CD14-positive monocyte (primary cell): ENCODE measurements around the gene DGCR2. TPM values are rescaled to one million over a fixed set of nuclear protein-coding genes. Genes with fewer than 3 reads are reported as not detected.

Experiments
- DNase-seq, 3 donors: peaks; one replicate each; pipeline ENCODE4 v3.0.0-alpha.2; 2011 to 2022
- H2AFZ ChIP-seq: 2 replicates; pipeline ENCODE4 v1.6.0; 2012; ENCODE audit warnings: mild to moderate bottlenecking, low read depth, low read length, inconsistent platforms; ENCODE audit not compliant: insufficient read depth, poor library complexity, severe bottlenecking
- H3K27ac ChIP-seq, 2 donors: 1 replicate in 1 of 2; 2 replicates in 1 of 2; pipeline ENCODE4 v1.5.1; 2012 to 2013; ENCODE audit warnings: low read length in 2 of 2, control low read depth in 1 of 2, inconsistent platforms in 1 of 2, low read depth in 1 of 2, mild to moderate bottlenecking in 1 of 2
- H3K27me3 ChIP-seq, 2 donors: one replicate each; pipeline versions ENCODE4 v1.6.0 to v1.6.1; 2011 to 2013; ENCODE audit warnings: low read length in 2 of 2; ENCODE audit not compliant: control insufficient read depth in 2 of 2, insufficient read depth in 2 of 2
- H3K36me3 ChIP-seq, 2 donors: replicated peaks in 1 of 2; 1 replicate in 1 of 2; 2 replicates in 1 of 2; pipeline versions ENCODE4 v1.5.1 to v1.6.1; 2012 to 2013; ENCODE audit warnings: low read length in 2 of 2, control low read depth in 1 of 2, inconsistent platforms in 1 of 2, mild to moderate bottlenecking in 1 of 2; ENCODE audit not compliant: insufficient read depth in 2 of 2, control insufficient read depth in 1 of 2
- H3K4me1 ChIP-seq, 2 donors: 1 replicate in 1 of 2; 2 replicates in 1 of 2; pipeline versions ENCODE4 v1.5.1 to v1.6.1; 2012 to 2013; ENCODE audit warnings: low read length in 2 of 2, control low read depth in 1 of 2, inconsistent platforms in 1 of 2, mild to moderate bottlenecking in 1 of 2, moderate library complexity in 1 of 2; ENCODE audit not compliant: insufficient read depth in 2 of 2, control insufficient read depth in 1 of 2
- H3K4me2 ChIP-seq: replicated peaks from 2 replicates; pipeline ENCODE3; 2012; ENCODE audit warnings: low read length, moderate library complexity, mild to moderate bottlenecking; ENCODE audit not compliant: poor library complexity, severe bottlenecking; ENCODE audit errors: extremely low read depth
- H3K4me3 ChIP-seq, 3 experiments: fragments of 200-600 bp in 1 of 3; sonication (generic) in 1 of 3; replicated peaks in 1 of 3; 1 replicate in 2 of 3; 2 replicates in 1 of 3; pipeline ENCODE4 v1.5.1; 2011 to 2013; ENCODE audit warnings: low read length in 3 of 3, mild to moderate bottlenecking in 3 of 3, control low read depth in 2 of 3, low read depth in 2 of 3, inconsistent platforms in 1 of 3, moderate library complexity in 1 of 3
- H3K79me2 ChIP-seq: 2 replicates; pipeline ENCODE4 v1.6.0; 2012; ENCODE audit warnings: mild to moderate bottlenecking, control low read depth, inconsistent platforms, low read length, moderate library complexity; ENCODE audit not compliant: insufficient read depth
- H3K9ac ChIP-seq: 2 replicates; pipeline ENCODE4 v1.6.0; 2017; ENCODE audit warnings: low read length, mild to moderate bottlenecking; ENCODE audit not compliant: insufficient read depth, poor library complexity, severe bottlenecking
- H3K9me3 ChIP-seq, 2 donors: replicated peaks in 1 of 2; 1 replicate in 1 of 2; 2 replicates in 1 of 2; pipeline versions ENCODE4 v1.5.1 to v1.6.1; 2012 to 2013; ENCODE audit warnings: low read length in 2 of 2, control low read depth in 1 of 2; ENCODE audit not compliant: control insufficient read depth in 1 of 2, insufficient read depth in 1 of 2
- H4K20me1 ChIP-seq: 2 replicates; pipeline ENCODE4 v1.6.0; 2012; ENCODE audit warnings: mild to moderate bottlenecking, low read length, control low read depth, moderate library complexity; ENCODE audit not compliant: insufficient read depth
- H3K27ac Mint-ChIP-seq, 7 donors: one replicate each; pipeline ENCODE4 v1.8.0; 2020; ENCODE audit warnings: mild to moderate bottlenecking in 7 of 7, mixed read lengths in 7 of 7, moderate library complexity in 6 of 7, inconsistent platforms in 2 of 7
- H3K27me3 Mint-ChIP-seq, 3 donors: one replicate each; pipeline ENCODE4 v1.8.0; 2021 to 2022; ENCODE audit warnings: low read depth in 3 of 3, mild to moderate bottlenecking in 3 of 3, mixed read lengths in 3 of 3, moderate library complexity in 3 of 3, inconsistent platforms in 1 of 3
- H3K36me3 Mint-ChIP-seq, 2 donors: one replicate each; pipeline ENCODE4 v1.8.0; 2020; ENCODE audit warnings: mixed read lengths in 2 of 2, inconsistent platforms in 1 of 2, mild to moderate bottlenecking in 1 of 2
- H3K4me1 Mint-ChIP-seq: one replicate; pipeline ENCODE4 v1.8.0; 2020; ENCODE audit warnings: mild to moderate bottlenecking, mixed read lengths
- H3K4me3 Mint-ChIP-seq, 2 donors: one replicate each; pipeline ENCODE4 v1.8.0; 2020; ENCODE audit warnings: mild to moderate bottlenecking in 2 of 2, mixed read lengths in 2 of 2, moderate library complexity in 1 of 2
- H3K9me3 Mint-ChIP-seq, 7 donors: one replicate each; pipeline ENCODE4 v1.8.0; 2020 to 2022; ENCODE audit warnings: mixed read lengths in 7 of 7, mild to moderate bottlenecking in 6 of 7, moderate library complexity in 6 of 7, inconsistent platforms in 2 of 7
- WGBS: methylation state at CpG from one replicate; pipeline ENCODE4 v1.1.5; 2013; ENCODE audit warnings: missing lambda C conversion rate; ENCODE audit not compliant: insufficient coverage; 5-methylcytosine and 5-hydroxymethylcytosine counted together
- intact Hi-C, 2 donors: fragments of 100-400 bp; cut with micrococcal nuclease; formaldehyde crosslinking; loops; one replicate each; pipeline versions ENCODE4 v1.15.0 to v1.15.1; 2023
- polyA plus RNA-seq, 3 donors: library from polyadenylated mRNA; depleted of rRNA in 1 of 3; unstranded in 2 of 3; stranded (reverse) in 1 of 3; fragments of 300-500 nt in 2 of 3; fragments of >200 nt in 1 of 3; fragmentation: Illumina TruSeq in 2 of 3; gene quantifications; 1 replicate in 2 of 3; 2 replicates in 1 of 3; pipeline ENCODE4 v1.2.3, GENCODE V29; 2012 to 2021
- TF ChIP-seq, protein P1 (sequence below): fragments of 200-600 bp; IDR thresholded peaks from one replicate; pipeline ENCODE4 v1.8.0; 2022; ENCODE audit warnings: antibody characterized with exemption, mild to moderate bottlenecking

Gene DGCR2
- polyA plus RNA-seq, 3 donors = 28.9 to 37.0 (median 36.2) TPM

DNA sequence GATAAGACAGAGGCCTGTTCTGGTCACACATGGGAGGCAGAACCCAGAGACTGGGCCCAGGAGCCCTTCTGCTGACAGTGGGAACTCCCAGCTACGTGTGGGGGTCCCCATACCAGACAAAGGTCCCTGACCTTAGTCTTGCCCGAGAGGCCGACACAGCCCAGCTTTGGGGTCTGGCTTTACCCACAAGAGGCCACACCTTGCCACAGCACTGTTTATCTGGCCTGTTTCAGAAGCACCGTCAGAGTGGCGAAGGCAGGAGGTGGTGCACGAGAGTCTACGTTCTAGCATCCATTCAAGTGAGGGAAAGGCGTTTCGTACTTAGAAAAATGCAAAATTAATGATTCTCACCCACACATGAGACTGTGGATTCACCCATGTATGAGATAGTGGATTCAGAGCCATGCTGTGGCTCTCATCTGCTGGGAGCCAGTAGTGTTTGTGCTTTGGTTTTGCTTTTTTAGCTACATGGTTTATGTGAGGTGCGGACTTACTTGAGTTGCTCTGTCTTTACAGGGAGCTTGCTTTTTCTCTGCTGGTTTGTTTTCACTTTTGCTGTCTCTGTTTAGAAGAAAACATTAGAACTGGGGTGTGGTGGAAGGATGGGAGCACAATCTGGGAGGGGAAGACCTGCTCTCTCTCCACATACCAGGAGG is 129.5 kb downstream of the DGCR2 start:
- H3K9me3 ChIP-seq = no peaks in the 10 kb centered on the region
- TF ChIP-seq, protein P1, sequence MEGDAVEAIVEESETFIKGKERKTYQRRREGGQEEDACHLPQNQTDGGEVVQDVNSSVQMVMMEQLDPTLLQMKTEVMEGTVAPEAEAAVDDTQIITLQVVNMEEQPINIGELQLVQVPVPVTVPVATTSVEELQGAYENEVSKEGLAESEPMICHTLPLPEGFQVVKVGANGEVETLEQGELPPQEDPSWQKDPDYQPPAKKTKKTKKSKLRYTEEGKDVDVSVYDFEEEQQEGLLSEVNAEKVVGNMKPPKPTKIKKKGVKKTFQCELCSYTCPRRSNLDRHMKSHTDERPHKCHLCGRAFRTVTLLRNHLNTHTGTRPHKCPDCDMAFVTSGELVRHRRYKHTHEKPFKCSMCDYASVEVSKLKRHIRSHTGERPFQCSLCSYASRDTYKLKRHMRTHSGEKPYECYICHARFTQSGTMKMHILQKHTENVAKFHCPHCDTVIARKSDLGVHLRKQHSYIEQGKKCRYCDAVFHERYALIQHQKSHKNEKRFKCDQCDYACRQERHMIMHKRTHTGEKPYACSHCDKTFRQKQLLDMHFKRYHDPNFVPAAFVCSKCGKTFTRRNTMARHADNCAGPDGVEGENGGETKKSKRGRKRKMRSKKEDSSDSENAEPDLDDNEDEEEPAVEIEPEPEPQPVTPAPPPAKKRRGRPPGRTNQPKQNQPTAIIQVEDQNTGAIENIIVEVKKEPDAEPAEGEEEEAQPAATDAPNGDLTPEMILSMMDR = no peak
- no peaks in the 10 kb centered on the region for H3K36me3 ChIP-seq
- no peak overlapping the region for H3K27ac Mint-ChIP-seq
- H3K27ac ChIP-seq = no peak overlapping the region
- no peaks in the 10 kb centered on the region for H3K4me1 Mint-ChIP-seq
- no peak overlapping the region for H3K9ac ChIP-seq
- H3K79me2 ChIP-seq = no peaks in the 10 kb centered on the region
- H3K4me1 ChIP-seq = no peaks in the 10 kb centered on the region
- no peaks in the 10 kb centered on the region for H3K9me3 Mint-ChIP-seq
- no peak overlapping the region for H3K4me2 ChIP-seq
- H4K20me1 ChIP-seq = no peaks in the 10 kb centered on the region
- WGBS = 100% methylated on average over 4 of the region's 10 CpGs
- H3K36me3 Mint-ChIP-seq = no peaks in the 10 kb centered on the region
- no peak overlapping the region for H3K4me3 ChIP-seq
- H3K4me3 Mint-ChIP-seq = no peak overlapping the region
- peaks cover 8 to 15% (median 11%) of the 10 kb centered on the region in 3 donors for H3K27me3 Mint-ChIP-seq
- peaks cover 0 to 4% of the 10 kb centered on the region in 2 donors for H3K27me3 ChIP-seq
- no peak overlapping the region for H2AFZ ChIP-seq
- DNase-seq = no peak
- intact Hi-C loops = no loop called here

DNA sequence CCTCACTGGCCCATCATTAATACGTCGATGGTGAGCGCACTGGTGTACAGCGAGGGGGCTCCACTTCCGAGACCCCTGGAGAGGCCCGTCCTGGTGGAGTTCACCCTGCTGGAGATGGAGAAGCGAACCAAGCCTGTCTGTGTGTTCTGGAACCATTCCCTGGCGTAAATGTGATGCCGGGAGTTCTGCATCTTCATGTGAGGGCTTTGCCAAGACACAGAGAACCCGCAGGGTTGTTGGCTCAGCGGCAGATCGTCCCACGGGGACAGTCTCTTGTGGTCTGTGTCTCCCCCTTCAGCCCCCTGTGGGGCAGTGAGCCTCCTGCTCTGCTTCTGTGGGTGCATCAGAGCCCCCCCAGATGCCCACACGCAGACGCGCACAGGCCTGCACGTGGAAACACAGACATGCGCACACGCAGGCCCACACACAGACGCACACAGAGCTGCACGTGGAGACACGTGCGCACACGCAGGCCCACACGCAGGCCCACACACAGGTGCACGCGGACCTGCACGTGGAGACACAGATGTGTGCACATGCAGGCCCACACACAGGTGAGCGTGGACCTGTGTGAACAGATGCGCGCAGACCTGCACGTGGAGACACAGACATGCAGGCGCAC is 130.3 kb downstream of the DGCR2 start:
- H3K4me1 Mint-ChIP-seq = no peaks in the 10 kb centered on the region
- H3K4me3 ChIP-seq = no peak overlapping the region
- H3K4me3 Mint-ChIP-seq = no peak overlapping the region
- WGBS = 97% methylated on average over 32 of the region's 33 CpGs
- no peaks in the 10 kb centered on the region for H3K4me1 ChIP-seq
- no peak overlapping the region for H3K27ac Mint-ChIP-seq
- H3K9me3 Mint-ChIP-seq = no peaks in the 10 kb centered on the region
- H3K36me3 ChIP-seq = no peaks in the 10 kb centered on the region
- intact Hi-C loops = no loop called here
- no peak overlapping the region for H3K4me2 ChIP-seq
- peaks cover 4 to 9% (median 8%) of the 10 kb centered on the region in 3 donors for H3K27me3 Mint-ChIP-seq
- H3K27me3 ChIP-seq = peaks cover 0 to 1% of the 10 kb centered on the region in 2 donors
- H3K36me3 Mint-ChIP-seq = no peaks in the 10 kb centered on the region
- TF ChIP-seq, protein P1 = no peak
- no peak for DNase-seq
- no peak overlapping the region for H2AFZ ChIP-seq
- H3K27ac ChIP-seq = no peak overlapping the region
- H4K20me1 ChIP-seq = no peaks in the 10 kb centered on the region
- no peak overlapping the region for H3K9ac ChIP-seq
- no peaks in the 10 kb centered on the region for H3K9me3 ChIP-seq
- H3K79me2 ChIP-seq = no peaks in the 10 kb centered on the region
